Neutrophil (primary cell): ENCODE measurements around the gene NATD1.

Experiments
- H3K27ac ChIP-seq: fragments of 200-600 bp; sonication (generic); 2 replicates; pipeline ENCODE4 v1.5.1; 2016; ENCODE audit warnings: mild to moderate bottlenecking, moderate library complexity
- H3K27me3 ChIP-seq: fragments of 200-600 bp; sonication (generic); 2 replicates; pipeline ENCODE4 v1.6.0; 2016; ENCODE audit warnings: mild to moderate bottlenecking
- H3K36me3 ChIP-seq: fragments of 200-600 bp; sonication (generic); 2 replicates; pipeline ENCODE4 v1.5.1; 2017
- H3K4me1 ChIP-seq, 2 experiments: fragments of 200-600 bp in 1 of 2; sonication (generic) in 1 of 2; 1 replicate in 1 of 2; 2 replicates in 1 of 2; pipeline versions ENCODE4 v1.5.1 to v1.6.1; 2013 to 2016; ENCODE audit warnings: low read depth in 1 of 2, low read length in 1 of 2, mild to moderate bottlenecking in 1 of 2, moderate library complexity in 1 of 2; ENCODE audit not compliant: control insufficient read depth in 1 of 2, insufficient read depth in 1 of 2
- H3K4me3 ChIP-seq, 2 experiments: fragments of 200-600 bp in 1 of 2; sonication (generic) in 1 of 2; 1 replicate in 1 of 2; 2 replicates in 1 of 2; pipeline ENCODE4 v1.5.1; 2013 to 2016; ENCODE audit warnings: low read depth in 1 of 2, low read length in 1 of 2, mild to moderate bottlenecking in 1 of 2, moderate library complexity in 1 of 2
- H3K9me3 ChIP-seq: fragments of 200-600 bp; sonication (generic); 2 replicates; pipeline ENCODE4 v1.5.1; 2016
- CTCF ChIP-seq: fragments of 200-600 bp; sonication (generic); IDR thresholded peaks from 2 replicates; pipeline ENCODE4 v1.5.1; 2016; ENCODE audit warnings: antibody characterized with exemption

NATD1 gene

GRCh38 chr17:21242780-21243515 is 10.3 kb downstream of the NATD1 start:
- Histone ChIP-seq H3K27ac (no peak overlapping the region), H3K36me3 (peaks cover 89% of the 10 kb centered on the region), H3K9me3 (no peaks in the 10 kb centered on the region), H3K4me3 (no peak overlapping the region), H3K4me1 (peaks cover 0 to 7% of the 10 kb centered on the region in 2 experiments), H3K27me3 (no peaks in the 10 kb centered on the region)
- no peak for TF ChIP-seq CTCF

GRCh38 chr17:21242026-21242697 is 11.0 kb downstream of the NATD1 start:
- H3K36me3 ChIP-seq, result peaks cover 81% of the 10 kb centered on the region
- no peak for TF ChIP-seq CTCF
- no peaks in the 10 kb centered on the region for H3K27me3 ChIP-seq
- no peaks in the 10 kb centered on the region for H3K9me3 ChIP-seq
- no peak overlapping the region for H3K27ac ChIP-seq
- no peak overlapping the region for H3K4me3 ChIP-seq
- H3K4me1 ChIP-seq, result peaks cover 0 to 7% of the 10 kb centered on the region in 2 experiments

- peaks cover 0 to 7% of the 10 kb centered on the region in 2 experiments for H3K4me1 ChIP-seq
- peaks cover 78% of the 10 kb centered on the region for H3K36me3 ChIP-seq
- no peaks in the 10 kb centered on the region for H3K27me3 ChIP-seq
- TF ChIP-seq CTCF, result no peak
- H3K9me3 ChIP-seq, result no peaks in the 10 kb centered on the region
- H3K4me3 ChIP-seq, result no peak overlapping the region
- no peak overlapping the region for H3K27ac ChIP-seq
These were observed 11.6 kb downstream of the NATD1 start for GRCh38 chr17:21241564-21241963.

GRCh38 chr17:21240369-21241055 is 12.7 kb downstream of the NATD1 start:
- Histone ChIP-seq H3K4me1 (peaks cover 0 to 1% of the 10 kb centered on the region in 2 experiments), H3K27ac (no peak overlapping the region), H3K27me3 (no peaks in the 10 kb centered on the region), H3K4me3 (no peak overlapping the region), H3K36me3 (peaks cover 71% of the 10 kb centered on the region), H3K9me3 (no peaks in the 10 kb centered on the region)
- no peak for TF ChIP-seq CTCF

GRCh38 chr17:21239680-21240368 is 13.4 kb downstream of the NATD1 start:
- Histone ChIP-seq H3K9me3 (no peaks in the 10 kb centered on the region), H3K27me3 (no peaks in the 10 kb centered on the region), H3K27ac (no peak overlapping the region), H3K4me3 (no peak overlapping the region), H3K36me3 (peaks cover 64% of the 10 kb centered on the region), H3K4me1 (no peaks in the 10 kb centered on the region)
- TF ChIP-seq CTCF, result no peak
